HEK293 (cell line): ENCODE measurements around the gene TMEM272.
A peak's percentile ranks its signal among the peaks of the same experiment; 100 is the strongest.

Experiments
- CTCF ChIA-PET: fragments of 350-600 bp; formaldehyde crosslinking; extraction: SDS; loops from one replicate; lab custom pipeline; 2021; ENCODE audit warnings: antibody characterized with exemption; lab: Yijun Ruan, JAX
- POLR2A ChIA-PET: fragments of 300-600 bp; formaldehyde crosslinking; extraction: SDS; loops from one replicate; lab custom pipeline; 2020; ENCODE audit warnings: antibody characterized with exemption, inconsistent platforms; lab: Yijun Ruan, JAX
- H3K27ac ChIP-seq: fragments of 200-500 bp; sonication (Bioruptor generic); 2 replicates; pipeline ENCODE4 v1.5.1; 2014; ENCODE audit warnings: low read depth, low read length, control low read depth, inconsistent platforms; ENCODE audit errors: extremely low read depth
- H3K36me3 ChIP-seq, 2 experiments: fragments of 200-500 bp in 1 of 2; sonication (Bioruptor generic) in 1 of 2; 1 replicate in 1 of 2; 2 replicates in 1 of 2; pipeline ENCODE4 v1.5.1; 2014 to 2017; ENCODE audit warnings: inconsistent platforms in 2 of 2, low read length in 2 of 2; ENCODE audit not compliant: control insufficient read depth in 2 of 2, insufficient read depth in 1 of 2
- H3K4me1 ChIP-seq: fragments of 200-500 bp; sonication (Bioruptor generic); 2 replicates; pipeline ENCODE4 v1.5.1; 2014; ENCODE audit warnings: mild to moderate bottlenecking, low read length, inconsistent platforms; ENCODE audit not compliant: control insufficient read depth, insufficient read depth
- H3K4me3 ChIP-seq: 2 replicates; pipeline ENCODE4 v1.5.1; 2011; ENCODE audit warnings: low read depth, mild to moderate bottlenecking, control low read depth, low read length, moderate library complexity
- H3K9me3 ChIP-seq: fragments of 200-500 bp; sonication (Bioruptor generic); 2 replicates; pipeline ENCODE4 v1.5.1; 2014; ENCODE audit warnings: low read depth, low read length, inconsistent platforms; ENCODE audit not compliant: control insufficient read depth, insufficient read depth
- BCL6B ChIP-seq: fragments of 450-650 bp; formaldehyde crosslinking; IDR thresholded peaks from 2 replicates; pipeline ENCODE4 v1.5.1; 2017; ENCODE audit warnings: missing biosample characterization, missing genetic modification characterization
- HOXA7 ChIP-seq: sonication (generic); formaldehyde crosslinking; IDR thresholded peaks from 2 replicates; pipeline ENCODE4 v1.8.1; 2022; ENCODE audit warnings: missing genetic modification reagents, borderline replicate concordance
- KLF17 ChIP-seq: fragments of 450-650 bp; formaldehyde crosslinking; IDR thresholded peaks from 2 replicates; pipeline ENCODE4 v1.5.1; 2016; ENCODE audit warnings: missing biosample characterization, missing genetic modification characterization
- KLF7 ChIP-seq: fragments of 450-650 bp; formaldehyde crosslinking; IDR thresholded peaks from 2 replicates; pipeline ENCODE4 v1.5.1; 2016; ENCODE audit warnings: missing biosample characterization, missing genetic modification characterization, borderline replicate concordance
- SCRT1 ChIP-seq: fragments of 450-650 bp; formaldehyde crosslinking; IDR thresholded peaks from 2 replicates; pipeline ENCODE4 v1.5.1; 2016; ENCODE audit warnings: missing biosample characterization, missing genetic modification characterization, borderline replicate concordance
- SP7 ChIP-seq: fragments of 450-650 bp; formaldehyde crosslinking; IDR thresholded peaks from 2 replicates; pipeline ENCODE4 v1.5.1; 2016; ENCODE audit warnings: missing biosample characterization, missing genetic modification characterization
- TRIM28 ChIP-seq: IDR thresholded peaks from 2 replicates; pipeline ENCODE4 v1.6.1; 2011; ENCODE audit warnings: low read length, control low read depth, borderline replicate concordance
- WT1 ChIP-seq: fragments of 450-650 bp; formaldehyde crosslinking; IDR thresholded peaks from 2 replicates; pipeline ENCODE4 v1.5.1; 2016; ENCODE audit warnings: missing biosample characterization, missing genetic modification characterization
- ZBTB20 ChIP-seq: fragments of 450-650 bp; formaldehyde crosslinking; IDR thresholded peaks from 2 replicates; pipeline ENCODE4 v1.5.1; 2016; ENCODE audit warnings: missing biosample characterization, missing genetic modification characterization
- ZBTB26 ChIP-seq: fragments of 450-650 bp; formaldehyde crosslinking; optimal IDR thresholded peaks from 2 replicates; pipeline ENCODE3; 2016; ENCODE audit warnings: missing biosample characterization, mild to moderate bottlenecking, missing genetic modification characterization
- ZNF114 ChIP-seq: fragments of 450-650 bp; formaldehyde crosslinking; IDR thresholded peaks from 2 replicates; pipeline ENCODE4 v1.5.0; 2017; ENCODE audit warnings: missing biosample characterization, missing genetic modification characterization
- ZNF324 ChIP-seq: fragments of 450-650 bp; formaldehyde crosslinking; IDR thresholded peaks from 2 replicates; pipeline ENCODE4 v1.5.1; 2016; ENCODE audit warnings: missing biosample characterization, missing genetic modification characterization
- ZNF37A ChIP-seq: fragments of 450-650 bp; IDR thresholded peaks from 2 replicates; pipeline ENCODE4 v1.5.1; 2018; ENCODE audit warnings: missing biosample characterization, missing genetic modification characterization
- ZNF416 ChIP-seq: fragments of 450-650 bp; formaldehyde crosslinking; IDR thresholded peaks from 2 replicates; pipeline ENCODE4 v1.5.1; 2016; ENCODE audit warnings: missing biosample characterization, missing genetic modification characterization
- ZNF571 ChIP-seq: fragments of 450-650 bp; formaldehyde crosslinking; IDR thresholded peaks from 2 replicates; pipeline ENCODE4 v1.5.0; 2017; ENCODE audit warnings: missing biosample characterization, missing genetic modification characterization
- ZNF580 ChIP-seq: fragments of 450-650 bp; formaldehyde crosslinking; IDR thresholded peaks from 2 replicates; pipeline ENCODE4 v1.5.1; 2016; ENCODE audit warnings: missing biosample characterization, missing genetic modification characterization
- ZSCAN18 ChIP-seq: fragments of 450-650 bp; formaldehyde crosslinking; IDR thresholded peaks from 2 replicates; pipeline ENCODE4 v1.5.1; 2016; ENCODE audit warnings: missing biosample characterization, missing genetic modification characterization

TMEM272 gene

GRCh38 chr13:51845574-51846318 is 769 bp upstream of the TMEM272 start:
- Histone ChIP-seq H3K4me1 (no peaks in the 10 kb centered on the region), H3K36me3 (no peaks in the 10 kb centered on the region), H3K4me3 (no peak overlapping the region)
- CTCF ChIA-PET: interaction anchor here (0.5 to 1.6 kb wide), 5 partner anchors 30 to 282 kb away, joined by 3 to 5 read pairs (median 3); no protein-coding TSS in a partner anchor
- TF ChIP-seq SP7: no peak
- peak; percentile 63; the same call in 1 of the 2 replicates for TF ChIP-seq ZBTB20 (tag by site-specific recombination)
- TF ChIP-seq TRIM28: no peak
- no peak for TF ChIP-seq ZNF571 (tag by site-specific recombination)
- no peak for TF ChIP-seq KLF17 (tag by site-specific recombination)
- TF ChIP-seq, all 188 proteins: peak for 1
- Histone ChIP-seq H3K27ac (no peak overlapping the region; the same call in 1 of the 2 replicates), H3K9me3 (no peaks in the 10 kb centered on the region)
- POLR2A ChIA-PET: interaction anchor here (0.5 kb wide), 1 partner anchor 853 kb away, joined by 3 read pairs; no protein-coding TSS in a partner anchor

GRCh38 chr13:51843529-51843928 is 1.4 kb downstream of the TMEM272 start:
- CTCF ChIA-PET: interaction anchor here (1.0 to 1.5 kb wide), 2 partner anchors 8 to 28 kb away, joined by 3 to 5 read pairs; no protein-coding TSS in a partner anchor
- H3K4me3 ChIP-seq: no peak overlapping the region
- POLR2A ChIA-PET: no interaction called here

More at GRCh38 chr13:51843529-51843928, 1.4 kb downstream of the TMEM272 start:
- no peaks in the 10 kb centered on the region for H3K36me3 ChIP-seq
- TF ChIP-seq WT1 (tag by site-specific recombination) (no peak), BCL6B (no peak), ZNF580 (tag by site-specific recombination) (no peak), ZNF324 (tag by site-specific recombination) (no peak), TRIM28 (no peak), ZSCAN18 (tag by site-specific recombination) (no peak), SP7 (no peak), ZNF37A (tag by site-specific recombination) (no peak), KLF7 (no peak), ZNF416 (no peak), ZBTB26 (tag by site-specific recombination) (no peak), ZNF114 (tag by site-specific recombination) (no peak), HOXA7 (CRISPR knock-in tag) (no peak), SCRT1 (no peak)
- no peaks in the 10 kb centered on the region for H3K9me3 ChIP-seq
- no peak overlapping the region for H3K27ac ChIP-seq
- no peaks in the 10 kb centered on the region for H3K4me1 ChIP-seq
